A673 (cell line): ENCODE results near the gene ID3.

Experiments
- CTCF ChIP-seq: fragments of 300-800, 200-600 bp; sonication (generic); conservative IDR thresholded peaks from 2 replicates; pipeline ENCODE4 v1.5.1; 2017; ENCODE audit warnings: low read depth, mild to moderate bottlenecking, antibody characterized with exemption, low read length, moderate library complexity, mixed read lengths
- EZH2 ChIP-seq: fragments of 200-600 bp; sonication (generic); IDR thresholded peaks from 2 replicates; pipeline ENCODE4 v1.6.1; 2017; ENCODE audit warnings: borderline replicate concordance, low read depth, mild to moderate bottlenecking, mixed read lengths, antibody characterized with exemption, low read length; ENCODE audit not compliant: poor library complexity, severe bottlenecking

- TF ChIP-seq CTCF, result no peak
- TF ChIP-seq EZH2, result no peak
Observed at GRCh38 chr1:23525558-23526250, 33.6 kb downstream of the ID3 start.
